Pancreas (tissue), 10 donors: ENCODE results near the gene MB. TPM values are rescaled to one million over a fixed set of nuclear protein-coding genes. Genes with fewer than 3 reads are reported as not detected.
A peak's percentile ranks its signal among the peaks of the same experiment; 100 is the strongest.

Source experiments
- ATAC-seq, 4 donors: fragments of 200-7000 bp; cut with Tn5 transposase; one replicate each; pipeline versions ENCODE4 v1.8.0 to v1.9.1; 2020; ENCODE audit warnings: mild to moderate bottlenecking in 4 of 4, moderate library complexity in 4 of 4
- DNase-seq, 6 donors: peaks; one replicate each; pipeline ENCODE4 v3.0.0-alpha.2; 2020
- FAIRE-seq: peaks from 2 replicates; lab custom pipeline; 2012; peaks lifted over from hg19 to GRCh38; lab: Jason Lieb, UNC
- H3K27ac ChIP-seq, 4 donors: fragments of 200-600 bp; sonication (generic); 1 replicate in 3 of 4; 2 replicates in 1 of 4; pipeline versions ENCODE4 v1.5.0 to v1.8.0; 2020
- H3K27me3 ChIP-seq, 4 donors: fragments of 200-600 bp; one replicate each; pipeline ENCODE4 v1.8.0; 2021
- H3K36me3 ChIP-seq, 3 donors: fragments of 200-600 bp; sonication (generic) in 1 of 3; one replicate each; pipeline versions ENCODE4 v1.5.0 to v1.8.0; 2020 to 2021
- H3K4me1 ChIP-seq, 3 donors: fragments of 200-600 bp; one replicate each; pipeline ENCODE4 v1.8.0; 2021
- H3K4me3 ChIP-seq, 4 donors: fragments of 200-600 bp; sonication (generic) in 2 of 4; one replicate each; pipeline versions ENCODE4 v1.5.0 to v1.8.0; 2020 to 2021
- H3K9me3 ChIP-seq, 4 donors: fragments of 200-600 bp; one replicate each; pipeline ENCODE4 v1.8.0; 2021
- WGBS, 2 donors: extraction: QIAGEN DNeasy Blood & Tissue Kit; methylation state at CpG; one replicate each; pipeline ENCODE4 v1.1.7; 2013; 5-methylcytosine and 5-hydroxymethylcytosine counted together
- intact Hi-C, 3 donors: fragments of 100-400 bp; cut with DNase I; formaldehyde crosslinking; loops; one replicate each; pipeline versions ENCODE4 v1.11.1 to v1.14.2; 2022
- polyA plus RNA-seq, 2 donors: library from polyadenylated mRNA; stranded (reverse); fragments of 200-250 nt; gene quantifications; one replicate each; pipeline ENCODE4 v1.2.3, GENCODE V29; 2013
- total RNA-seq, 6 donors: library from RNA; stranded (reverse); fragmentation: NEBNext Ultra II Directional in 4 of 6; extraction: Animal tissue kit (Norgen Biotek cat#: 25700) in 4 of 6; gene quantifications; one replicate each; pipeline versions ENCODE4 v1.2.1 to v1.2.4, GENCODE V29; 2021 to 2023
- TF ChIP-seq, protein P1 (sequence below), 4 donors: fragments of 200-600 bp; sonication (generic) in 3 of 4; IDR thresholded peaks; one replicate each; pipeline versions ENCODE4 v1.5.0 to v1.8.0; 2021; ENCODE audit warnings: antibody characterized with exemption in 4 of 4
- donor health status: healthy with polysubstance abuse.
- donor health status: DM: no; HTN: no; CAD: no; lungs with moderate emphysema.
- donor health status: DM: no; HTN: no; CAD: no.
- donor health status: control.
- donor health status: control.
- donor health status: Bipolar disorder and iron deficiency.
- donor health status: DM: yes; HTN: yes; CAD: no.
- donor health status: DM: no; HTN: no; CAD: no.
- donor health status: DM: no; HTN: no; CAD: no.
- donor health status: DM: yes; HTN: yes; CAD: no.

Gene MB
- total and polyA plus RNA-seq, 8 donors = 0.46 to 6.6 (median 1.2) TPM; not detected in 2

DNA sequence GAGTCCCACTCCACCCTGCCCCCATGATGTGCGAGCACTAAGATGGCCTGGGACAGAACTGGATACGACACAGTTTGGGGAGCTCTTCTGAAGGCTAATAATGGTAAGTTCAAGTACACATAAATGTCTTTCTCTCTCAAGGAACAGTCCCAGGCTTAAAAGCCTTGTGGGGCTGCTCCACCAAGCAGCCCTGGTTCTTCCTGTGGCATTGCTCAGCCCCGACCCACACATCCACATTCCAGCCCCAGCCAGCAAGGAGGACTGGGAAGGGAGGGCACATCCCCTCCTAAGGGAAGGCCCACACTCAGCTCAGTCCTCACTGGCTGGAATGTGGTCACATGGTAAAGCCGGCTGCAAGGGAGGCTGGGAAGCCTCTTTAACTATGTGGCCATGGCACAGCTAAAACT, 13.3 kb upstream of the MB start:
- peak in 1 of 6 donors; percentile 41 for DNase-seq
- no peaks in the 10 kb centered on the region for H3K36me3 ChIP-seq
- no peak for ATAC-seq
- H3K4me1 ChIP-seq = peaks cover 0 to 3% (median 0%) of the 10 kb centered on the region in 3 donors
- intact Hi-C loops = no loop called here
- no peaks in the 10 kb centered on the region for H3K9me3 ChIP-seq
- H3K4me3 ChIP-seq = no peak overlapping the region
- FAIRE-seq = no peak
- TF ChIP-seq, protein P1, sequence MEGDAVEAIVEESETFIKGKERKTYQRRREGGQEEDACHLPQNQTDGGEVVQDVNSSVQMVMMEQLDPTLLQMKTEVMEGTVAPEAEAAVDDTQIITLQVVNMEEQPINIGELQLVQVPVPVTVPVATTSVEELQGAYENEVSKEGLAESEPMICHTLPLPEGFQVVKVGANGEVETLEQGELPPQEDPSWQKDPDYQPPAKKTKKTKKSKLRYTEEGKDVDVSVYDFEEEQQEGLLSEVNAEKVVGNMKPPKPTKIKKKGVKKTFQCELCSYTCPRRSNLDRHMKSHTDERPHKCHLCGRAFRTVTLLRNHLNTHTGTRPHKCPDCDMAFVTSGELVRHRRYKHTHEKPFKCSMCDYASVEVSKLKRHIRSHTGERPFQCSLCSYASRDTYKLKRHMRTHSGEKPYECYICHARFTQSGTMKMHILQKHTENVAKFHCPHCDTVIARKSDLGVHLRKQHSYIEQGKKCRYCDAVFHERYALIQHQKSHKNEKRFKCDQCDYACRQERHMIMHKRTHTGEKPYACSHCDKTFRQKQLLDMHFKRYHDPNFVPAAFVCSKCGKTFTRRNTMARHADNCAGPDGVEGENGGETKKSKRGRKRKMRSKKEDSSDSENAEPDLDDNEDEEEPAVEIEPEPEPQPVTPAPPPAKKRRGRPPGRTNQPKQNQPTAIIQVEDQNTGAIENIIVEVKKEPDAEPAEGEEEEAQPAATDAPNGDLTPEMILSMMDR (IDR thresholded peaks at IDR 0.05) = no peak
- 87 to 90% methylated on average over 4 of the region's 4 CpGs for WGBS, 2 donors
- H3K27ac ChIP-seq = no peak overlapping the region
- no peaks in the 10 kb centered on the region for H3K27me3 ChIP-seq

DNA sequence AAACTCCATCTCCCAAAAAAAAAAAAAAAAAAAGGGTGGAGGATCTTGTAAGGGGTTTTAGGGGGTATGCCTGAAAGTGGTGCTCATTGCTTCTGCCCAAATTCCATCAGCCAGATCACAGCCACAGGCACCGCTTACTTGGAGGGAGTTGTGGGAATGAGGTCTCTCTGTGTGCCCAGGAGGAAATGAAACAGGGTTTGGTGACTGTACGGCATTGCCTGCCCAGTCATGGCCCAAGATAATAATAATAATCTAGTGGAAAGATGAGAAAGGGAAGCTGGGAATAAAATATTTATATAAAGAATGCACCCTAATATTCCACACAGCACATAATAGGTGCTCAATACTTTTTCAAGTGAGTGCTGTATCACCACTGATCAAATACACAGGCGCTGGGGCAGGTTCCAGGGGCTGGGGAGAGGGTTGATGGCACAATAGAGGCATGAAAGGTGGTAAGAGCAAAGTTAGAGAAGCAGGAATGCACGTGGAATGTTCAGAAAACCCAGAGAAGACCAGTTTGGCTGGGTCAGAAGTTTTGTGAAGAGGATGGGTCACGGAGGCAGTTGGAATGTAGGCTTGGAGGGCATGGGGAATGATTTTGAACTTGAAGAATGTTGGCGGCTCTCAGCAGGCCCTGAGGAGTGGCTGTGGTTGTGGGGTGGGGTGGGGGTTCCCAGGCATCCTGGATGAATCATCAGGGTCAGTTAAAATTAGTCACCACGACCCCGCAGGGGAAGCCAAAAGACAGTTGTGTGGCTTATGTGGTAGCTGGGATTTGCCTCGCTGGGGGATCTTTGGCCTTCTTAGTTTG, 12.5 kb upstream of the MB start:
- H3K36me3 ChIP-seq = no peaks in the 10 kb centered on the region
- H3K27me3 ChIP-seq = no peaks in the 10 kb centered on the region
- ATAC-seq = peak in 1 of 4 donors; percentile 5
- H3K4me1 ChIP-seq = peaks cover 0 to 3% (median 0%) of the 10 kb centered on the region in 3 donors
- 48% methylated on average over 9 of the region's 9 CpGs for WGBS, 2 donors
- H3K4me3 ChIP-seq = no peak overlapping the region
- TF ChIP-seq, protein P1 (IDR thresholded peaks at IDR 0.05) = no peak
- no peaks in the 10 kb centered on the region for H3K9me3 ChIP-seq
- peak overlapping the region in 3 of 4 donors; percentile 4 to 67 (median 54) for H3K27ac ChIP-seq
- intact Hi-C loops = loop anchor here in 2 of 3 donors (10.0 kb wide), 2 partner anchors 295 to 485 kb away; no protein-coding TSS in a partner anchor
- no peak for FAIRE-seq
- DNase-seq = peak in 4 of 6 donors; percentile 39 to 53 (median 50)

DNA sequence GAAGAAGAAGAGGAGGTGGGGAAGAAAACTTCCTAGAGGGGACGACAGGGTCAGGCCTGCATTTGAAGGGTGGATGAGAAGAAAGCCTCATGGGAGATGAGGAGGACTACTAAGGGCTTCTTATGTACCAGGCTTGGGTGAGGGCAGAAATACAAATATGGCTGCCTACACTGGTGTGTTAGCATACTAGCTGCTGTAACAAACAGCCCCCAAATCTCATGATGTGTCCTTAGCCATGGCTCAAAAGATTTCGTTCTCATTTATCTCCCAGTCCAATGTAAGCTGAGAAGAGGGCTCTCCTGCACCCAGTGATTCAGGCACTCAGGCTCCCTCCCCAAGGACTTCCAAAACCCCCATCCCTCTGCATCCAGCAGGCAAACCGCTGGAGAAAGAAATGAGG, 11.6 kb upstream of the MB start:
- 75 to 78% methylated on average over 3 of the region's 3 CpGs for WGBS, 2 donors
- intact Hi-C loops = loop anchor here in 2 of 3 donors (10.0 kb wide), 2 partner anchors 296 to 486 kb away; no protein-coding TSS in a partner anchor
- Histone ChIP-seq H3K4me3 (no peak overlapping the region), H3K27ac (peak overlapping the region in 2 of 4 donors; percentile 67 to 97), H3K36me3 (no peaks in the 10 kb centered on the region), H3K9me3 (no peaks in the 10 kb centered on the region), H3K27me3 (no peaks in the 10 kb centered on the region), H3K4me1 (peaks cover 0 to 3% (median 0%) of the 10 kb centered on the region in 3 donors)
- DNase-seq (no peak), FAIRE-seq (no peak), ATAC-seq (no peak)
- TF ChIP-seq, protein P1 (IDR thresholded peaks at IDR 0.05) = no peak

DNA sequence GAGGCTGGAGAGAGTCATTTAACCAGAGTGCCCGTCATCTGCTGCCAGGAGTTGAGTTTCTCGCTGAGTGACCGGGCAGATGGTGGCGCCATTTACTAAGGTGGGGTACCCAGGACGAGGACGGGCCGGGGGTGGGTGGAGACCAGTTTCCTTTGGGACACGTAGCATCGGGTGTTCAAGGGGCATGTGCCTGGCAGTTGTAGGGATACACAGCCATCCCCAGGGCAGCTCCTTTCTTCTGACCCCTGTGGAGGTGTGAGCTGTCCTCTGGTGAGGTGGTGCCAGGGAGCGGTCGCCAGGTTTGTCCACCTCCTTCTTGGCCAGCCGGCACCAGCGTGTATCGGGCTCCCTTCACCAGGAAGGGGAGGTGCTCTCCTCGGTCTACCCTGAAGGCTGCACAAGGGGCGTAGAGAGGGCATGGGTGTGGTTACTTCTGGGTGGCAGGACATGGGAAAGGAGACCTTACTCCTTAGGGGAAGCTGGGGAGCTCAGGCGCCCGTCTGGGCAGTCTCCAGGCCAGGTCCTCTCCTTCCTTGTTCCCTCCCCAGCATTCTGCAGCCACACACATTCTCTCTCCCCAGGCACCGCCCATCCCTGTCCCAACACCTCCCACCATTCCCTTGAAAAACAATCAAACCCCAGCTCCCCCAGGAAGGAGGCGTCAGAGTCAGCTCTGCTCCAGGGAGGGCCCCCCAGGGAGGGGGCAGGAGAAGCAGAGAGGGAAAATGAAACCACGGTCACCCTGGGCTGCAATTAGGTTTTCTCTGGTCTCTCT, 10.3 kb upstream of the MB start:
- DNase-seq (peak; percentile 76 to 88 (median 82)), FAIRE-seq (no peak), ATAC-seq (peak; percentile 79 to 87 (median 86))
- no peaks in the 10 kb centered on the region for H3K27me3 ChIP-seq
- H3K9me3 ChIP-seq = no peaks in the 10 kb centered on the region
- intact Hi-C loops = loop anchor here in 2 of 3 donors (10.0 kb wide), 2 partner anchors 297 to 487 kb away; no protein-coding TSS in a partner anchor
- peaks cover 0 to 9% (median 0%) of the 10 kb centered on the region in 3 donors for H3K4me1 ChIP-seq
- WGBS, 2 donors = 0 to 1% methylated on average over 20 to 21 of the region's 21 CpGs
- no peaks in the 10 kb centered on the region for H3K36me3 ChIP-seq
- peak overlapping the region; percentile 81 to 97 (median 93) for H3K27ac ChIP-seq
- TF ChIP-seq, protein P1 (IDR thresholded peaks at IDR 0.05) = peak in 1 of 4 donors; percentile 15
- H3K4me3 ChIP-seq = peak overlapping the region; percentile 23 to 60 (median 35)
